ENCODE data around the gene IL15.
"Not testable (repeated sequence)": the region's sequence is repeated elsewhere in the genome, so short reads cannot be mapped to it uniquely, and the experiment has no call there.

Gene IL15, protein sequence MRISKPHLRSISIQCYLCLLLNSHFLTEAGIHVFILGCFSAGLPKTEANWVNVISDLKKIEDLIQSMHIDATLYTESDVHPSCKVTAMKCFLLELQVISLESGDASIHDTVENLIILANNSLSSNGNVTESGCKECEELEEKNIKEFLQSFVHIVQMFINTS

DNA sequence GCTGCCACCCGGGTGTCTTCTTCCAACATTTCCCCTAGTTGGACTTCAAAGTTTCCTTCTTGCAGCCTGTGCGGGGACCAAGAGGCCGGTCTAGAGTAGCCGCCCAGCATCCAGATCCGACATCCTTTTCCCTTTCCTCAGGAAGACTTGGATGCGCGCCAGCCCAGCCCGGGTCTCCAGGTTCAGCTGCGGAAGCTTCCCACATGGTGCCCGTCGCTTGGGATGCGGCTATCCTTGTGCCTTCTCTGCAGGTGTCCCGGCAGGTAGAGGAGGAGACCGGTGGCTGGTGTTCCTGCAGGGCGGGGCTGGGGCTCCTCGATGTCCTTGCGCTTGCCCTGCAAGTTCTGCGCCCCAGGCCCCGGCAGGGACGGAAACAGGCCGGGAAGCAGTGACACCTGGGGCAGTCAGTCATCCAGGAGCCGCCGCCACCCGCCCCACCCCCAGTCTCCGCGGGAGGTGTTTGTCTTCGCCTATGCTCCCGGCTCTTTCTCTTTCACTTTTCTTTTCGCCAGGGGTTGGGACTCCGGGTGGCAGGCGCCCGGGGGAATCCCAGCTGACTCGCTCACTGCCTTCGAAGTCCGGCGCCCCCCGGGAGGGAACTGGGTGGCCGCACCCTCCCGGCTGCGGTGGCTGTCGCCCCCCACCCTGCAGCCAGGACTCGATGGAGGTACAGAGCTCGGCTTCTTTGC lies at the start of gene IL15:
Gene IL15 (plus strand): TSS at position 502 of the 689 bp plus-strand sequence. CDS start 82,882 bp downstream, outside the sequence.
- peak in 1 of 2 experiments; percentile 43 for DNase-seq

DNA sequence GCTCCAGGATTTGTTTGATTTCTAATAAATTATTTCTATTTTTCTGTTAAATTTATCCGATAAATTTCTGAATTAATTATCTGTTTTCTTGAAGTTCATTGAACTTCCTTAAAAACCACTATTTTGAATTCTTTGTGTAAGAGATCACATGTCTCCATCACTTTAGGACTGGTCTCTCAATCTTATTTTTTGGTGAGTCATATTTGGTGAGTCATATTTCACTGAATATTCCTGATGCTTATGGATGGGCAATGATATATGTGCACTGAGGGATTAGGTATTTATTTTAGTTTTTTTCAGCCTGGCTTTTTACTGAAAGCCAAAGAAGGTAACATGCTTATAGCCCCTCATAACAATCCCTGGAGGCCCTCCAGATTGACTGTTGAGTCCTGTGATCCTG lies 48.5 kb upstream of the IL15 start:
- no peak for DNase-seq

DNA sequence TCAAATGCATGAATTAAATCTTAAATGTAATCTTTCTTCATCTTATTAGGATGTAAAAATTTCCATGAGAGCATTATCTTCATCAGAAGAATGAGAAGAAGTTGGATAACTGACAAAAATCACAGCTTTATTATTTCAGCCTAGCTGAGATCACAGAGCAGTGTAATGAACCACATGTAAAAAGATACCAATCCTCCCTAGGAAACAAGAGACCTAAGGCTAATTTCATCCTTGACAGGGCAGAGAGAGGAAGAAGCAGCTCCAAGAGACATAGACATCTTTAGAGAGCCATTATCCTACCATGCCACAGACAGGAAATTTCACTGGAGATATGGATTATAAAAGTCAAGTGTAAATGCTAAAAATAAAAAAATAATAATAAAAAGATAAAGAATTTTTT lies 40.9 kb upstream of the IL15 start:
- DNase-seq: no peak

DNA sequence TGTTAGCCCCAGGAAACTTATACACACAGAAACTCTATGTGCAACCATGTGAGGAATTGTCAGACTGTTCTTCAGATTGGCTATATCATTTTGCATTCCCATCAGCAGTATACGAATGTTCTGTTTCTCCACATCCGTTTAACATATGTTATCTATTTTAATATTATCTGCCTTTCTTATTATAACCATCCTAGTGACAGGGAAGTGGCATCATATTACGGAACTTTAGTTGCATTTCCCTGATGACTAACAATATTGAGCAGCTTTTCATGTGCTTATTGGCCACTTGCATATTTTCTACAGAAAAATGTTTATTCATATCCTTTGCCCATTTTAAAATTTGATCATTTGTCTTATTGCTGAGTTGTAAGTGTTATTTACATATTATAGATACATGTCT lies 36.5 kb upstream of the IL15 start:
- DNase-seq: no peak

DNA sequence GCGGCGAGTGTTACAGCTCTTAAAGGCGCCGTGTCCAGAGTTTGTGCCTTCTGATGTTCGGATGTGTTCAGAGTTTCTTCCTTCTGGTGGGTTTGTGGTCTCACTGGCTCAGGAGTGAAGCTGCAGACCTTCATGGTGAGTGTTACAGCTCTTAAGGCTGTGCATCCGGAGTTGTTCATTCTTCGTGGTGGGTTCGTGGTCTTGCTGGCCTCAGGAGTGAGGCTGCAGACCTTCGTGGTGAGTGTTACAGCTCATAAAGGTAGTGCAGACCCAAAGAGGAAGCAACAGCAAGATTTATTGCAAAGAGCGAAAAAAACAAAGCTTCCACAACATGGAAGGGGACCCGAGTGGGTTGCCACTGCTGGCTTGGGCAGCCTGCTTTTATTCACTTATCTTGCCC lies 31.7 kb upstream of the IL15 start:
- DNase-seq: not testable (repeated sequence)

DNA sequence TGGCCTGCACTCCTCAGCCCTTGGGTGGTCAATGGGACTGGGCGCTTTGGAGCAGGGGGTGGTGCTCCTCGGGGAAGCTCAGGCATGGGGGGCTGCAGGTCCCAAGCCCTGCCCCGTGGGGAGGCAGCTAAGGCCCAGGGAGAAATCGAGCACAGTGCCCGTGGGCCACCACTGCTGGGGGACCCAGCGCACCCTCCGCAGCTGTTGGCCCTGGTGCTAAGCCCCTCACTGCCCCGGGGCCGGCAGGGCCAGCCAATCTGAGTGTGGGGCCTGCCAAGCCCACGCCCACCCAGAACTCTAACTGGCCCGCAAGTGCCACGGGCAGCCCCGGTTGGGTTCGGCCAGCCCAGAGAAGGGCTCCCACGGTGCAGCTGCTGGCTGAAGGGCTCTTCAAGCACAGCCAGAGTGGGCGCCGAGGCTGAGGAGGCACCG lies 30.9 kb upstream of the IL15 start:
- no peak for DNase-seq

DNA sequence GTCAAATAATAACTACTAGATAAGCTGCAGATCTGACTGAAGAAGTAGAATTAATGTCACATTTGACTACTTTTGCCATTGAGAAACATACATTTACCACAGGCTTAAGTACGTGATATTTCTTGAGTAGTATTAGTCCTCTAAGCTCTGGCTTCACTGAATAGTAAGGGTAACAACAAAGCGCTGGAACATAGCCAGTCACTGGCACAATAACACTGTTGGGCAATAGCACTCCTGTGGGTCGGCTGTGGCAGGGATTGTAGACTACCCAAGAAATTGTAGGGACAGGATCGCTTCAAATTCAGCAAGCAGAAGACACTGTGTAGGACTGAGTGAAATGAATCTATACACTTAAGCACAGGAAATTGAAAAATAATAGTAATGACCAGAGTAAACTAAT lies 27.1 kb upstream of the IL15 start:
- no peak for DNase-seq

DNA sequence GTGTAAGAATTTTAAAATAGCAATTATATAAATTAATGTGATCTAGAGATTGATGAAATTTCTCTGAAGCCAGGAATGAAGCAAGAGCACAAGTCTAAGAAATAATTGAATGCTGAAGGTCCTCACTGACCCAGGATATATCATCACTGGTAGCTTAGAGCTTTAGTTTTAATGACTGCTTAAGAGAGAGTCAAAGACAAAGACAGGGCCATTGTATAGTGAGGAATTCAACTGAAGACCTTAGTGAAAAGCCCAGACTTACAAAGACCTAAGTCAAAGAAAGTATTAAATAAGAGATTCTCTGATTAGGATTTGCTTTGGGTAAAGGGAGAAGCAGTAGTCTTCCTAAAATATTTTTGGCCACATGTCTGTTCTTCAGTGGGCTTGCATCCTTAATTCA lies 26.0 kb upstream of the IL15 start:
- DNase-seq: no peak

DNA sequence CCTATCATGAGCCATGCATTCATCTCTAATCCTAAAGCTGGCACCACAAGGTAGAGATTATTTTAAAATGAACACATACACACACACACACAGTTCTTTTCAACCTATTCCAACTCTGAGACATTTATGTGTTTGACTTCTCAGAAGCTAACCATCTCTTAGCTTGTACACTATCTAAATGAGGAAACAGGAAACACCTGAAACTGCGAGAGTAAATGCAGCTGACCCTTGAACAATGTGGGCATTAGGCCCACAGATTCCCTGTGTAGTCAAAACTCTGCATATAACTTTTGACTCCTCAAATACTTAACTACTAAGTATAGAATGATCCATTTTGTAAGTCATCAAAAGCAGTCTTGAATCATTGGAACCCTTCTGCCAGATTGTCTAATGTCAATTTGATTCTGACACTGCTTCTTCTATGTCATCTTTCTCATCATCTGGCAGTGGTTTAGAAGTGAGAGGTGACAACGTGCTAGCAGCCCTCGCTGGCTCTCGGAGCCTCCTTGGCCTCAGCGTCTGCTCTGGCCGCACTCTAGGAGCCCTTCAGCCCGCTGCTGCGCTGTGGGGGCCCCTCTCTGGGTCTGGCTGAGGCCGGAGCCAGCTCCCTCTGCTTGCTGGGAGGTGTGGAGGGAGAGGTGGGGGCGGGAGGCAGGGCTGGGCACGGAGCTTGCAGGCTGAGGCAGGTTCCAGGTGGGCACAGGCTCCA lies 21.4 kb upstream of the IL15 start:
- DNase-seq: no peak

DNA sequence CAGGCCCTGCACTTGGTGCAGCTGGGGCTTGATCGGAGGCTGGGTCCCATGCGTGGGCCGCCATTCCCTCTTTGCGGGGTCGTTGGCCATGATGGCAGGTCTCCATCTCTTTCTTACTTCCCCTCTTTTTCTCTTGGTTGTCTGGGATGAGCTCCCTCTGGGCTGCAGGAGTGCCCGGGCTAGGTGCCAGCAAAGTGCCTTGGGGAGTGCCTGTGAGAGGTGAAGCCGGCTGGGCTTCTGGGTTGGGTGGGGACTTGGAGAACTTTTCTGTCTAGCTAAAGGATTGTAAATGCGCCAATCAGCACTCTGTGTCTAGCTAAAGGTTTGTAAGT lies 20.8 kb upstream of the IL15 start:
- DNase-seq: not testable (repeated sequence)

DNA sequence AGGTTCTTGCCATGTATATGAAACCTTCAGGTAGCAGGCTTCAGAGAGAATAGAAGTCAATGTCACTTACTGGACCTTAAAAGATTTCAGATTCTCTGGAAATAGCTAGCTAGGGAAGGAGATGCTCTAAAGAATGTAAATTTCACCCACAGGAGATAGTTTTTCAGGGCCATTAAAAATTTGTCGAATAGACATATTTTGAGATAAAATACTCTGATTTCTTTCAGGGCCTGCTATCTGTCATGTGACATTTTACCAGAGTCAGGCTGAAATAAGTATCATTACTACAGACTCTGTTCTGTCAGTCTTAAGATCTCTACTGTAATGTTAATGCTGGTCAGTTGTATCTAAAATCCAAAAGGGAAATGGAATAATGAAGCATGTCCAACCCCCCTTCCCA lies 15.7 kb upstream of the IL15 start:
- DNase-seq: no peak

DNA sequence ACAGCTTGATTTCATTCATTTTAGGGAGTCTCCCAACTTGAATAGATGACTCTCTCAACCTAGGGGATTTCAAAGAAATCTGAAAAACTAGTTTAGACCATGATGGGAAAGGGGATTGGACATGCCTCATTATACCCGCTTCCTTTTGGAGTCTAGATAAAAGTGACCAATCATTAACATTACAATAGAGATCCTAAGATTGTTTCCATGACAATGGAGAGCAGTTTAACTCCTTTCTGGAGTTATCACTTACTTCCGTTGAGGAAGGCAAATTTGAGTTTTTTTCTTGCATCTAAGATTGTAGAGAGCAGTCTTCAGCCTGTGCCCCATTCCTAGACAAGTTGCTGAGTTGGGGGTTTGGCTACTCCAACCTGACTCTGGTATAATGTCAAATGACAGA lies 11.4 kb upstream of the IL15 start:
- no peak for DNase-seq

DNA sequence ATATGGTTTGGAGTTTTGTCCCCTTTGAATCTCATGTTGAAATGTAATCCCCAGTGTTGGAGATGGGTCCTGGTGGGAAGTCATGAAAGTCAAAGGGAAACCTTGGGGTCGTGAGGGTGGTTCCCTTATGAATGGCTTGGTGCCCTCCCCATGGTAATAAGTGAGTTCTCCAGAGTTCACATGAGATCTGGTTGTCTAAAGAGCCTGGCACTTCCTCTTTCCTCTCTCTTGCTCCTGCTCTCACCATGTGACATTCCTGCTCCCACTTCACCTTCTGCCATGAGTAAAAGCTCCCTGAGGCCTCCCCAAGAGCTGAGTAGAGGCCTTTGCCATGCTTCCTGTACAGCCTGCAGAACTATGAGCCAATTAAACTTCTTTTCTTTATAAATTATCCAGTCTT lies 5.5 kb upstream of the IL15 start:
- no peak for DNase-seq

DNA sequence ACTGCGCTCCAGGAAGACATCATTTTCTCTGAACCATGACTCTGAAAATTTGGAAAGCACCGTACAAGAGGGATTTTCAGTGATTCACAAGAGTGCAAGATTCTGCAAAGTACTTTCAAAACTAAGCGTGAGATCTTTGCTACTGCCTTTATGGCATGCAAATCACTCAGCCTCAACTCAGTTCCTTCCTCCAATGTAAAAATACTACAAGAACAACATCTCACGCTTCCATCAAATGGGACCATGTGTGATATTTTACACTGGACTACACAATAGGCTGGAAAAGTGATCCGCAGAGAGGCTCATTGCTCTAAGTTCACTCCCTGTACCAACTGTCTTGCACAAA lies 674 bp upstream of the IL15 start:
- no peak for DNase-seq

DNA sequence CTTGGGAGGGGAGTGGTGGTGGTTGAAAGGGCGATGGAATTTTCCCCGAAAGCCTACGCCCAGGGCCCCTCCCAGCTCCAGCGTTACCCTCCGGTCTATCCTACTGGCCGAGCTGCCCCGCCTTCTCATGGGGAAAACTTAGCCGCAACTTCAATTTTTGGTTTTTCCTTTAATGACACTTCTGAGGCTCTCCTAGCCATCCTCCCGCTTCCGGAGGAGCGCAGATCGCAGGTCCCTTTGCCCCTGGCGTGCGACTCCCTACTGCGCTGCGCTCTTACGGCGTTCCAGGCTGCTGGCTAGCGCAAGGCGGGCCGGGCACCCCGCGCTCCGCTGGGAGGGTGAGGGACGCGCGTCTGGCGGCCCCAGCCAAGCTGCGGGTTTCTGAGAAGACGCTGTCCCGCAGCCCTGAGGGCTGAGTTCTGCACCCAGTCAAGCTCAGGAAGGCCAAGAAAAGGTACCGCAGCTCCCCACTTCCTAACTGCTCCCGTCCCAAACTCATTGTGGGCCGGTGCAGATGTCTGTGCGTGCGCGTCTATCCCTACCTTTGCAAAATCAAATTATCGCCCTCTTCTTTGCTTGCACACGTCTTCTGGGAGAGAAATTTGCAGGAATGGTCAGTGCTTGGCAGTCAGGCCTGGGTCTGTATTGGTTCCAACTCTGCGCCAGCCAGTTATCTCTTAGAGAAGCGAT lies 533 bp downstream of the IL15 start:
- peak in 1 of 2 experiments; percentile 43 for DNase-seq

DNA sequence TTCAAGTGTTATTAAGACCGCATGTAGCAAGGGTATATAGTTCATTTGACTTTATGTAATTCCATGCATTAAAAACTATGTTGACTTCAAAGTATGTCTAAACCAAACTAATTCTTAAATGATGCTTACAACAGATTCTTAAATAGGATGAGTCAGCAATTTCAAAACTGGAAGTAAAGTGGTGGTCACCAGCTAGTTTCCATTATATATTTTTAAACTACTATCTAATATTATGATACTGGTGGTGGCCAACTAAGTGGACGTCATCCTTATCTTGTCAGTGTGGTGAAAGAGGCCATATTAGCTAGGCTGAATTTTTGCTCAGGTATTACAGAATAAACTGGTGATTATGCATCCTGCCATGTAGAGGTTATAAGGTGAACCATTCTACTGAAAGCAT lies 1.2 kb downstream of the IL15 start:
- no peak for DNase-seq

DNA sequence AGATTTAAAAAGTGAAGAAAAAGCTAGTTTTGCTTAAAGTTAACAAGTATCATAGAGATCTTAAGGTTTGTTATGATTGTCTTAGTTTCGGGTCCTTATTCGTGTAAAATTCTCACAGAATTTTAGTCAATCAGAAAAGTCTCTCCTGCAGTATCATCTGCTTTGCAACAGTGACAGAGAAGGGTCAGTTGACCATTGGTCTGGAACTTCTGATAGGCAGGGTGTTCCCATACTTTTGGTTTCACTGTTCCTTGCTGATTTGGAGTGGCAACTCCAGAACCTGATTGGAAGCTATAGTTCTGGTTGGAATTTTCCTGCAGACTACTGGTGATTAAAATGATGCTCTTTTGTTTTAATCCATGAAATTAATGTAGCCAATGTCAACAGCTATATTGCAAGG lies 1.8 kb downstream of the IL15 start:
- no peak for DNase-seq

DNA sequence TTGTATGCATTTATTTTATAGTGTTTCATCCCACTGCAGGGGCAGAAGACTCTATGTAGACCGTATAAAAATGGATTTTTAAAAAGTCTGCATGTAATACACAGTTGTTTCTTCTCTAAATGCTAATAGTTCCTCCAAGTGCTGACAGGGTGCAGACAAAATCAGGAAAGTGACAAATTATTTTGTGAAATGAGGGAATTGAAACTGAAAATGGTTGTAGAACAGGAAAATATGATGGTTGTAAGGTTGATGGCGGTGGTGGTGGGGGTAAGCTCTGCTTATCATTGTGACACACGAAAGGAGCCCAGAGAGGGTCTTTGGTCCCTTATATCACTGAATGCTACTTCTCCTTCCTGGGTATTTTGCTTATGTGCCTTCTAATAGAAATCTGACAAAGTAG lies 4.3 kb downstream of the IL15 start:
- no peak for DNase-seq

DNA sequence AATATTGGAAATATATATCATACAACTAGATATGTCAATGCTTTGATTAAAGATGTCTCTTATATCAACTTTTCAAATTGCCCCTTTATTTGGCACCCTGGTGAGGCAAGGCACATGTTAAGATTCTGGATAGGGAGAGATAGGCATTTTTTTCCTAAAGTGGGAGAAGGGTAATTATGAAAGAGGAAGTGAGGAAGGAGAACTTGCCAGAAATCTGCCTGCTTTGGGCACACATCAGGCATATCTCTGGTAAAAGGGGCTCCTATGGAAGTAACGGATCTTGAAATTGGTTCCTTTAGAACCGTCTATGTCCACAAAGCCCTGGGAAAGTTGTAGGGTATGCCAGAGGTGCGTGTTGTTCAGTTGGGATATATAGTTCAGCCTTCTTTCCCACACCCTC lies 5.7 kb downstream of the IL15 start:
- DNase-seq: no peak

DNA sequence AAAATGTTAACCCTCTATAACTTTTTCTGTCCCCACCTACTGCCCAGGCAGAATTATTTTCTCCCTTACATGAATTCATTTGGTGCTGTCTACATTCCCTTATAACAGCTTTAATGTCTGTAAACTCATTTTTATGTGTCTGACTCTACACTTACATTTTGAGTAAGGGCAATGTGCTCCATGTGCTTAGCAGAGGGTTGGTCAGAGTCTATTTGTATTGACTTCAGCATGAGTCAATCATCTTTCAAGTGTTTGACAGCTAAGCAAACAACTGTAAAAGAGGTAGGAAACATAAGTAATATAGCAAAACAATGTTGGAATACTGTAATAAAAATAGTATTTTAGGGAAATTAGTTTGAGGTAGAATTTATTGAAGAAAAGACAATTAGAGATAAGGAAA lies 6.3 kb downstream of the IL15 start:
- DNase-seq: no peak

DNA sequence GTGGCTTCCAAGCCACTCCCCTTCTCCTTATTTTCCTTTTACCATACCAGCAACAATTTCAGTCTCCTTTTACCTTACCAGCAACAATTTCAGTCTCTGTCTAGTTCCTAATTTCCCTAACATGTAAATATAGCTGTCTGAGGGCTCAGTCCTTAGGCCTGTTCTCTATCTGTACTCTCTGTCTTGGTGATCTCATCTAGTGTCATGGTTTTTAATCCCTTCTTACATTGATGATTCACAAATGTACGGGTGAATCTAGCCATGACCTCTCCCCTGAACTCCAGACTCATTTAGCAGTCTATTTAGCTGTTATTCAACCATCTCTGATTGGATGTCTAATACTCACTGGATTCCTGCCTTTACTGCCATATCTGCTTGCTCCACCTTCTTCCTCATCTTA lies 7.2 kb downstream of the IL15 start:
- no peak for DNase-seq

DNA sequence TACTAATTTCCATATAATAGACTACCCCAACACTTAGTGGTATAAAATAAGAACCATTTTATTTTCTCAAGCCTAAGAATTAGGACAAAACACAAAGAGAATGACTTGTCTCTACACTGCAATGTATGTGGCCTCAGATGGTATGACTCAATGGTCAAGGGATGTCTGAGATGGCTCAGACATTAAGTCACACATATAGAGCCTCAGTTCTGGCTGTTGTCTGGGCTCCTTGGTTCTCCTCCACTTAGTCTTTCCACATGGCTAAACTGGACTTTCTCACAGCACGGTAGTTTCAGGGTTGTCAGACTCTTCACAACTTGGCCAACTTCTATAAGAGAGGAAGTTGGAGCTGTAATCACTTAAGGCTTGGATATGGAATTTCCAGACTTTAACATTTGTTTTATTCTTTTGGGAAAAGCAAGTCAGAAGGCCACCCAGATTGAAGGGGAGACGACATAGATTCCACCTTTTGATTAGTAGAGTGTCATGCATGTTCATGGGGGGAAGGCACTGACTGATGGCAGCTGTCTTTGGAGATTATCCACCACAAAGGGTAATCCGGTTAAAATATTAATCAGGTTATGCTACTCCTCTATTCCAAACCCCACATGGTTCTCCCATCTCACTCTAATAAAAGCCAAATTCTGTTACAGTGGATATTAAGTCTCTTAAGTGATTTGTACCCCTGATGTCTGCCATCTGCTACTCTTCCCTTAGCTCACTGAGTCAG lies 9.4 kb downstream of the IL15 start:
- no peak for DNase-seq

DNA sequence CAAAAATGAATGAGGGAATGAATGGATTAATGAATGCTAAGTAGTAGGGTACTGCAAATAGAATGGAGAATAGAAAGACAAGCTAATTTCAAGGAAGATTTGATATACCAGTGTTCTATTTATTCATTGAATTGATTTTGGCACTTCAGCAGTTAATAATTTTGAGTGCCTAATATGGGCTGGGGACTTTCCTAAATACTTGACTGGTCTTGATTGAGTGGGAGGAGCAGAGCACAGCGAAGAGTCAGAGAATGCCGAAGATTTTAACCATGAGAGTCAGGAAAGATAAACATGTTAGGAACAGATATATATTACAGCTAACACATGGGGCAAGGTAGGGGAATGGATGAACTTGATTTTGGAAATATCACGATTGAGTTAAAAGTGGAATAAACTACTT lies 10.6 kb downstream of the IL15 start:
- no peak for DNase-seq
